Measurements from ENCODE around the gene CDCP1.
"Not testable (repeated sequence)": the region's sequence is repeated elsewhere in the genome, so short reads cannot be mapped to it uniquely, and the experiment has no call there.

The CDCP1 gene

GRCh38 chr3:45078910-45079522 lies 67.2 kb downstream of the CDCP1 start:
- H3K9me3 Mint-ChIP-seq = no peaks in the 10 kb centered on the region
- TF ChIP-seq CTCF (IDR thresholded peaks at IDR 0.05) = no peak
- no peak for DNase-seq
- H3K4me1 Mint-ChIP-seq = no peaks in the 10 kb centered on the region
- H3K27me3 Mint-ChIP-seq (ENCODE audit: low read depth, poor library complexity) = peaks cover 8% of the 10 kb centered on the region
- H3K4me3 Mint-ChIP-seq = no peak overlapping the region
- H3K27ac Mint-ChIP-seq = no peak overlapping the region
- H3K36me3 Mint-ChIP-seq (ENCODE audit: low read depth) = no peaks in the 10 kb centered on the region

GRCh38 chr3:45078256-45078655 lies 67.9 kb downstream of the CDCP1 start:
- H3K27ac Mint-ChIP-seq; H3K4me1 Mint-ChIP-seq; H3K4me3 Mint-ChIP-seq; H3K36me3 Mint-ChIP-seq (ENCODE audit: low read depth); DNase-seq; H3K9me3 Mint-ChIP-seq: not testable (repeated sequence)
- H3K27me3 Mint-ChIP-seq (ENCODE audit: low read depth, poor library complexity) = peaks cover 11% of the 10 kb centered on the region

- Mint-ChIP-seq H3K27ac (no peak overlapping the region), H3K4me3 (no peak overlapping the region), H3K9me3 (no peaks in the 10 kb centered on the region), H3K36me3 (ENCODE audit: low read depth) (no peaks in the 10 kb centered on the region), H3K4me1 (no peaks in the 10 kb centered on the region), H3K27me3 (ENCODE audit: low read depth, poor library complexity) (peaks cover 11% of the 10 kb centered on the region)
- no peak for DNase-seq
- no peak for TF ChIP-seq CTCF (IDR thresholded peaks at IDR 0.05)
Measured at GRCh38 chr3:45075821-45076625, 70.2 kb downstream of the CDCP1 start.

GRCh38 chr3:45071075-45071474 lies 75.1 kb downstream of the CDCP1 start:
- Mint-ChIP-seq H3K36me3 (ENCODE audit: low read depth) (no peaks in the 10 kb centered on the region), H3K4me3 (no peak overlapping the region), H3K4me1 (no peaks in the 10 kb centered on the region), H3K27me3 (ENCODE audit: low read depth, poor library complexity) (peaks cover 8% of the 10 kb centered on the region), H3K9me3 (no peaks in the 10 kb centered on the region), H3K27ac (no peak overlapping the region)
- DNase-seq = no peak
- TF ChIP-seq CTCF (IDR thresholded peaks at IDR 0.05) = no peak

- no peaks in the 10 kb centered on the region for H3K9me3 Mint-ChIP-seq
- no peak for TF ChIP-seq CTCF (IDR thresholded peaks at IDR 0.05)
- peaks cover 3% of the 10 kb centered on the region for H3K27me3 Mint-ChIP-seq (ENCODE audit: low read depth, poor library complexity)
- no peak overlapping the region for H3K4me3 Mint-ChIP-seq
- no peaks in the 10 kb centered on the region for H3K4me1 Mint-ChIP-seq
- H3K27ac Mint-ChIP-seq = no peak overlapping the region
- H3K36me3 Mint-ChIP-seq (ENCODE audit: low read depth) = no peaks in the 10 kb centered on the region
- no peak for DNase-seq
Measured at GRCh38 chr3:45067941-45068340, 78.2 kb downstream of the CDCP1 start.

- H3K4me3 Mint-ChIP-seq = no peak overlapping the region
- no peak overlapping the region for H3K27ac Mint-ChIP-seq
- H3K9me3 Mint-ChIP-seq = no peaks in the 10 kb centered on the region
- TF ChIP-seq CTCF (IDR thresholded peaks at IDR 0.05) = no peak
- no peak for DNase-seq
- peaks cover 3% of the 10 kb centered on the region for H3K27me3 Mint-ChIP-seq (ENCODE audit: low read depth, poor library complexity)
- H3K36me3 Mint-ChIP-seq (ENCODE audit: low read depth) = no peaks in the 10 kb centered on the region
- H3K4me1 Mint-ChIP-seq = no peaks in the 10 kb centered on the region
Measured at GRCh38 chr3:45067486-45067885, 78.7 kb downstream of the CDCP1 start.
